IMR-90 (cell line): ENCODE measurements around the gene TMEM176B. TPM values are rescaled to one million over a fixed set of nuclear protein-coding genes. Genes with fewer than 3 reads are reported as not detected.

Experiments used
- ATAC-seq: fragments of 200-7000 bp; cut with Tn5 transposase; 2 replicates; pipeline ENCODE4 v1.9.1; 2020; ENCODE audit warnings: low read depth, mild to moderate bottlenecking, moderate library complexity
- BruUV-seq: library from RNA; stranded (reverse); fragments of 400-500 nt; replicated peaks from 2 replicates; lab custom pipeline; 2021; lab: Mats Ljungman, UMichigan
- CTCF ChIA-PET: fragments of 300-600 bp; formaldehyde crosslinking; extraction: SDS; loops from one replicate; lab custom pipeline; 2021; ENCODE audit warnings: antibody characterized with exemption; lab: Yijun Ruan, JAX
- POLR2A ChIA-PET: fragments of 300-600 bp; sonication (Branson Sonifier 250); formaldehyde crosslinking; loops from one replicate; lab custom pipeline; 2022; ENCODE audit warnings: antibody characterized with exemption; ENCODE audit not compliant: unreplicated experiment; lab: Charles Lee
- DNase-seq: peaks from one replicate; pipeline ENCODE4 v3.0.0; 2013
- H2AFZ ChIP-seq: replicated peaks from 2 replicates; pipeline ENCODE3; 2013; ENCODE audit warnings: low read length, mild to moderate bottlenecking; ENCODE audit not compliant: poor library complexity
- H2AK5ac ChIP-seq: 2 replicates; pipeline ENCODE4 v1.6.1; 2013; ENCODE audit warnings: low read depth, low read length, inconsistent platforms
- H2AK9ac ChIP-seq: replicated peaks from 2 replicates; pipeline ENCODE3; 2013; ENCODE audit warnings: mild to moderate bottlenecking, low read depth, low read length, moderate library complexity; ENCODE audit not compliant: poor library complexity
- H2BK120ac ChIP-seq: 2 replicates; pipeline ENCODE4 v1.6.1; 2013; ENCODE audit warnings: low read depth, low read length, inconsistent platforms
- H2BK15ac ChIP-seq: 3 replicates; pipeline ENCODE4 v1.6.1; 2013; ENCODE audit warnings: low read depth, low read length, inconsistent platforms
- H2BK20ac ChIP-seq: 2 replicates; pipeline ENCODE4 v1.6.1; 2013; ENCODE audit warnings: low read depth, mild to moderate bottlenecking, inconsistent platforms, low read length, moderate library complexity
- H2BK5ac ChIP-seq: 2 replicates; pipeline ENCODE4 v1.6.1; 2013; ENCODE audit warnings: mild to moderate bottlenecking, low read depth, low read length, inconsistent platforms; ENCODE audit not compliant: poor library complexity, severe bottlenecking
- H3K14ac ChIP-seq: replicated peaks from 2 replicates; pipeline ENCODE4 v1.6.1; 2013; ENCODE audit warnings: low read depth, low read length, inconsistent platforms
- H3K18ac ChIP-seq: 2 replicates; pipeline ENCODE4 v1.6.1; 2013; ENCODE audit warnings: low read depth, low read length, control low read depth
- H3K23ac ChIP-seq: 2 replicates; pipeline ENCODE4 v1.6.1; 2013; ENCODE audit warnings: low read depth, low read length, inconsistent platforms
- H3K27ac ChIP-seq: 2 replicates; pipeline ENCODE4 v1.5.1; 2013; ENCODE audit warnings: mild to moderate bottlenecking, control low read depth, low read length; ENCODE audit not compliant: insufficient read depth
- H3K27me3 ChIP-seq: 2 replicates; pipeline ENCODE4 v1.6.1; 2013; ENCODE audit warnings: low read length; ENCODE audit not compliant: control insufficient read depth, insufficient read depth
- H3K36me3 ChIP-seq: 2 replicates; pipeline ENCODE4 v1.6.1; 2013; ENCODE audit warnings: low read length, mixed read lengths; ENCODE audit not compliant: control insufficient read depth, insufficient read depth
- H3K4ac ChIP-seq: 2 replicates; pipeline ENCODE4 v1.6.1; 2013; ENCODE audit warnings: low read depth, low read length, inconsistent platforms
- H3K4me1 ChIP-seq: 2 replicates; pipeline ENCODE4 v1.6.1; 2013; ENCODE audit warnings: low read length, mixed read lengths; ENCODE audit not compliant: control insufficient read depth, insufficient read depth
- H3K4me2 ChIP-seq: 2 replicates; pipeline ENCODE4 v1.6.1; 2013; ENCODE audit warnings: low read depth, mild to moderate bottlenecking, control low read depth, low read length, moderate library complexity
- H3K4me3 ChIP-seq: 2 replicates; pipeline ENCODE4 v1.5.1; 2013; ENCODE audit warnings: low read depth, mild to moderate bottlenecking, control low read depth, low read length, moderate library complexity; ENCODE audit not compliant: insufficient read depth
- H3K56ac ChIP-seq: 2 replicates; pipeline ENCODE4 v1.6.1; 2013; ENCODE audit warnings: low read length, inconsistent platforms; ENCODE audit not compliant: insufficient read depth; ENCODE audit errors: extremely low read depth
- H3K79me1 ChIP-seq, 2 experiments: 2 replicates each; pipeline ENCODE4 v1.6.1; 2013; ENCODE audit warnings: low read length in 2 of 2, inconsistent platforms in 1 of 2, low read depth in 1 of 2
- H3K9ac ChIP-seq: 2 replicates; pipeline ENCODE4 v1.6.1; 2013; ENCODE audit warnings: low read depth, low read length, control low read depth
- H3K9me1 ChIP-seq: 2 replicates; pipeline ENCODE4 v1.6.1; 2013; ENCODE audit warnings: low read length, inconsistent platforms; ENCODE audit not compliant: insufficient read depth
- H3K9me3 ChIP-seq: 2 replicates; pipeline ENCODE4 v1.6.1; 2013; ENCODE audit warnings: low read length; ENCODE audit not compliant: control insufficient read depth, insufficient read depth
- H4K20me1 ChIP-seq: 2 replicates; pipeline ENCODE4 v1.6.1; 2013; ENCODE audit warnings: low read length, inconsistent platforms; ENCODE audit not compliant: insufficient read depth
- H4K5ac ChIP-seq: 2 replicates; pipeline ENCODE4 v1.6.1; 2013; ENCODE audit warnings: mild to moderate bottlenecking, low read depth, low read length, control low read depth
- H4K8ac ChIP-seq, 2 experiments: 2 replicates each; pipeline ENCODE4 v1.6.1; 2013; ENCODE audit warnings: low read depth in 2 of 2, low read length in 2 of 2, control low read depth in 1 of 2, inconsistent platforms in 1 of 2
- H4K91ac ChIP-seq: 2 replicates; pipeline ENCODE4 v1.6.1; 2013; ENCODE audit warnings: low read depth, low read length, inconsistent platforms; ENCODE audit not compliant: insufficient read depth
- MAZ ChIP-seq: IDR thresholded peaks from 2 replicates; pipeline ENCODE4 v1.6.1; 2012; ENCODE audit warnings: low read depth, mild to moderate bottlenecking, low read length, improper control_type of control experiment, moderate library complexity, borderline replicate concordance
- RAD21 ChIP-seq: IDR thresholded peaks from 2 replicates; pipeline ENCODE4 v1.6.1; 2012; ENCODE audit warnings: low read length, improper control_type of control experiment
- RCOR1 ChIP-seq: IDR thresholded peaks from 2 replicates; pipeline ENCODE4 v1.6.1; 2012; ENCODE audit warnings: mild to moderate bottlenecking, low read length, improper control_type of control experiment; ENCODE audit not compliant: insufficient replicate concordance
- WGBS, 2 experiments: methylation state at CpG; one replicate each; pipeline versions ENCODE4 v1.1.5 to v1.1.7; 2013; ENCODE audit warnings: missing lambda C conversion rate in 2 of 2; ENCODE audit not compliant: insufficient read length in 1 of 2; ENCODE audit errors: extremely low coverage in 2 of 2; 5-methylcytosine and 5-hydroxymethylcytosine counted together
- dilution Hi-C: fragments of 300-500 bp; cut with HindIII; formaldehyde crosslinking; loops from one replicate; pipeline ENCODE4 v1.14.3; 2018; ENCODE audit warnings: low sequenced_read_pairs; ENCODE audit not compliant: unreplicated experiment
- in situ Hi-C: fragments of 300-500 bp; cut with MboI; formaldehyde crosslinking; loops from 3 replicates; pipeline ENCODE4 v1.14.3; 2019; ENCODE audit warnings: low sequenced_read_pairs, inconsistent platforms, mixed read lengths
- intact Hi-C: fragments of 100-400 bp; cut with micrococcal nuclease; formaldehyde crosslinking; loops from 2 replicates; pipeline ENCODE4 v1.10.0; 2022
- polyA plus RNA-seq, 3 experiments: library from polyadenylated mRNA; depleted of rRNA; stranded (reverse); fragments of >200 nt; gene quantifications; 2 replicates each; pipeline ENCODE4 v1.2.3, GENCODE V29; 2012; ENCODE audit warnings: low replicate concordance in 1 of 3
- total RNA-seq: library from RNA; depleted of rRNA; stranded (reverse); fragments of >200 nt; gene quantifications from 2 replicates; pipeline ENCODE4 v1.2.3, GENCODE V29; 2012

Gene TMEM176B
- total and polyA plus RNA-seq, 2 of the 4 experiments (the other 2 are of a cell fraction), result not detected

DNA sequence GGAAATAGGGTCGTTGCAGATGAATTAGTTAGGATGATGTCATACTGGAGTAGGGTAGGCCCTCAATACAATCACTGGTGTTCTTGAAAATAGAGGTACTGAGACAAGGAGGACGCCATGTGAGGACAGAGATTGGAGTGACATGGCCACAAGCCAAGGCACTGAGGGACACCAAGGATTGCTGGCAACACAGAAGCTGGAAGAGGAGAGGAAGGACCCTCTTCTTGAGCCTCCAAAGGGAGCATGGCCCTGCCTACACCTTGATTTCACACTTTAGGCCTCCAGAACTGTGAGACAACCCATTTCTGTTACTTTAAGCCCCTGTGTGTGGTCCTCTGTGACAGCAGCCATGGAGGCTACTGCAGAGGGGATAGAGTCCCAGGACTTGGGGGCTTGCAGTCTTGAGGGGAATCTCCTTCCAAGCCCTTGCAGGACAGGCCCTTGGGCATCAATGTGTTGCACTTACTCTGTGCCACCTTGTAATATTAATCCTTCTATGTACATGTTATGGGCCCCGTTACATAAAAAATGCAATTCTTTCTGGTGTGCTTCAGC is 48.5 kb upstream of the TMEM176B start:
- Histone ChIP-seq H3K79me1 (no peaks in the 10 kb centered on the region), H2AK9ac (no peak overlapping the region), H2AFZ (no peak overlapping the region), H3K9me1 (no peaks in the 10 kb centered on the region), H3K23ac (no peak overlapping the region), H2BK5ac (no peak overlapping the region), H3K4me3 (no peak overlapping the region), H2BK120ac (no peak overlapping the region), H2BK15ac (no peak overlapping the region), H3K36me3 (no peaks in the 10 kb centered on the region), H4K8ac (no peak overlapping the region), H2AK5ac (no peak overlapping the region), H3K27me3 (peaks cover 4% of the 10 kb centered on the region; the same call in 1 of the 2 replicates), H3K56ac (no peak overlapping the region), H3K4me1 (peaks cover 4% of the 10 kb centered on the region; the same call in 1 of the 2 replicates), H2BK20ac (no peak overlapping the region), H4K5ac (no peak overlapping the region), H3K18ac (no peak overlapping the region), H4K91ac (no peak overlapping the region), H3K27ac (no peak overlapping the region), H3K4ac (no peak overlapping the region), H4K20me1 (no peaks in the 10 kb centered on the region), H3K4me2 (no peak overlapping the region), H3K14ac (no peak overlapping the region), H3K9ac (no peak overlapping the region), H3K9me3 (no peaks in the 10 kb centered on the region; the same call in 1 of the 2 replicates)
- DNase-seq (no peak), ATAC-seq (no peak)
- CTCF ChIA-PET, result no interaction called here
- 55% methylated on average over 2 of the region's 3 CpGs; no CpG with 5 or more reads in 1 of the 2 experiments for WGBS, 2 experiments
- in situ Hi-C loops, result no loop called here
- TF ChIP-seq RAD21 (no peak), MAZ (no peak), RCOR1 (no peak)
- dilution Hi-C loops, result no loop called here
- intact Hi-C loops, result no loop called here
- BruUV-seq, result no TSS peak
- POLR2A ChIA-PET, result no interaction called here
